Head of caudate nucleus (tissue), 42 donors: ENCODE data around the gene OR5AR1.
A peak's percentile ranks its signal among the peaks of the same experiment; 100 is the strongest.
"Not testable (repeated sequence)": the region's sequence is repeated elsewhere in the genome, so short reads cannot be mapped to it uniquely, and the experiment has no call there.

Experiments used
- DNase-seq, 42 donors: peaks; one replicate each; pipeline versions ENCODE4 v3.0.0 to v3.0.0-alpha.2; 2020 to 2021; ENCODE audit warnings: mixed read lengths in 7 of 42
- intact Hi-C: fragments of 100-400 bp; cut with DNase I; formaldehyde crosslinking; loops from one replicate; pipeline ENCODE4 v1.15.0; 2022

OR5AR1 gene

GRCh38 chr11:56663386-56663785, at the start of gene OR5AR1:
TSS of gene OR5AR1 (plus strand) at chr11:56663686. CDS start at chr11:56663686, 0 bp downstream.
- intact Hi-C loops, result no loop called here
- no peak for DNase-seq

- DNase-seq, result peak in 17 of 42 donors; percentile 9 to 75 (median 35)
- intact Hi-C loops, result loop anchor here (10.0 kb wide), 1 partner anchor 160 kb away; no protein-coding TSS in a partner anchor
Observed at GRCh38 chr11:56624661-56625110, 38.8 kb upstream of the OR5AR1 start.

- DNase-seq, result no peak
- intact Hi-C loops, result loop anchor here (10.0 kb wide), 1 partner anchor 159 kb away; no protein-coding TSS in a partner anchor
Observed at GRCh38 chr11:56625946-56626345, 37.5 kb upstream of the OR5AR1 start.

GRCh38 chr11:56632329-56632728, 31.2 kb upstream of the OR5AR1 start:
- DNase-seq, result no peak
- intact Hi-C loops, result no loop called here

GRCh38 chr11:56636861-56637260, 26.6 kb upstream of the OR5AR1 start:
- no peak for DNase-seq
- intact Hi-C loops, result no loop called here

- DNase-seq, result no peak
- intact Hi-C loops, result no loop called here
Observed at GRCh38 chr11:56637500-56637899, 26.0 kb upstream of the OR5AR1 start.

GRCh38 chr11:56642339-56642738, 21.1 kb upstream of the OR5AR1 start, which contains the start of gene OR5AP2:
TSS of gene OR5AP2 (minus strand) at chr11:56642439. CDS start at chr11:56642439, 0 bp downstream.
- no peak for DNase-seq
- intact Hi-C loops, result no loop called here

- intact Hi-C loops, result no loop called here
- DNase-seq, result no peak
Observed at GRCh38 chr11:56659755-56660154, 3.7 kb upstream of the OR5AR1 start.

- intact Hi-C loops, result no loop called here
- DNase-seq, result no peak
Observed at GRCh38 chr11:56670984-56671383, 7.5 kb downstream of the OR5AR1 start.

- no peak for DNase-seq
- intact Hi-C loops, result no loop called here
Observed at GRCh38 chr11:56688554-56689100, 25.1 kb downstream of the OR5AR1 start.

- intact Hi-C loops, DNase-seq: not testable (repeated sequence)
Observed at GRCh38 chr11:56691179-56691578, 27.7 kb downstream of the OR5AR1 start.

GRCh38 chr11:56693428-56693827, 29.9 kb downstream of the OR5AR1 start:
- DNase-seq, result no peak

GRCh38 chr11:56698795-56699194, 35.3 kb downstream of the OR5AR1 start, which contains the start of gene OR9G1:
TSS of gene OR9G1 (plus strand) at chr11:56699095. CDS start at chr11:56700388, 1,293 bp downstream.
- intact Hi-C loops, result no loop called here
- no peak for DNase-seq

More at GRCh38 chr11:56693428-56693827, 29.9 kb downstream of the OR5AR1 start:
- intact Hi-C loops, result no loop called here

- intact Hi-C loops, result no loop called here
- peak in 1 of 42 donors; percentile 1 for DNase-seq
Observed at GRCh38 chr11:56700242-56700913, 36.9 kb downstream of the OR5AR1 start.

GRCh38 chr11:56700914-56701485, 37.5 kb downstream of the OR5AR1 start:
- DNase-seq, result no peak
- intact Hi-C loops, result no loop called here

- no peak for DNase-seq
- intact Hi-C loops, result no loop called here
Observed at GRCh38 chr11:56705784-56706396, 42.4 kb downstream of the OR5AR1 start.

- intact Hi-C loops, result no loop called here
- no peak for DNase-seq
Observed at GRCh38 chr11:56706486-56706885, 43.0 kb downstream of the OR5AR1 start.

- intact Hi-C loops, result no loop called here
- DNase-seq, result no peak
Observed at GRCh38 chr11:56714206-56714605, 50.7 kb downstream of the OR5AR1 start.
